ENCODE data around the gene PLD6. TPM values are rescaled to one million over a fixed set of nuclear protein-coding genes. Genes with fewer than 3 reads are reported as not detected.

PLD6 gene
- polyA plus RNA-seq, 4 donors, result 3.4 to 5.4 (median 4.6) TPM

DNA sequence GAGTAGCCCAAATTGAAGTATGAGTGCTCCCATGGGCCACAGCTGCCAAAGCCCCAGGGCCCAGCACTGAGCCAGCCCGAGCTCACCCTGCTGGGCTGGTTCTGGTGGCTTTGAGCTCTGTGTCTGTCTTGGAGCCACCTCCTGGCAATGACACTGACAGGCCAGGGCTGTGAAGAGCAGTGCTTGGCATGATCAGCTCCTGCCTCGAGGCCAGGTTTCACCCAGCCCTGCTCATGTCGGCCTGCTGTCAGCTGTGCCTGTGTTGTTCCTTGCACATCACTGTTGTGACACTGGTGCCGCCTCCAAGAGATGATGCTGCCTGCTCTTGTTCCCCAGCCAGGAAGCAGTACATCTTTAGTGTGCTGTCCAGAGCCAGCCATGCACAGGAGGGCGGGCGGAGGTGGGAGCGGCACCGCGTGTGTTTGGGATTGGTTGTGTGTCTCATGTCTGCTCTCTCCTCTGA, 26.0 kb downstream of the PLD6 start:
- DNase-seq (ENCODE audit: low read depth in 4 of 4, low spot score in 3 of 4), result no peak

DNA sequence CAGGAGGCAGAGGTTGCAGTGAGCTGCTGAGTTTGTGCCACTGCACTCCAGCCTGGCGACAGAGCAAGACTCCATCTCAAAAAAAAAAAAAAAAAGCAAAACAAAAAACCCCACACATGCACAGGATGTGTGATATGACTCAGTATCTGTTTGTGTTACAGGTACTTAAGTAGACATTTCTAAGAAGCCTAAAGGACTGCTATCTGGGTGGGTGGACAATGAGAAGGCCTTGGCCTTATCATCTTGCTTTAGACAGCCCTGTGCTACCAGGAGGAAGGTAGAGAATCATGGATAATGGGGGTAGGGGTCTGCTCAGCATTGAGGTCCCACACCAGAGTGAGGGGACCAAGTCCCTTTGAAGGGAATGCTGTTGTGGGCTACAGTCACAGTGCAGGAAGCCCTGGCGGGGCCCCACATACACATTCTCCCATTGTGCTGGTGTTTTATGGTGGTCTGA, 26.7 kb downstream of the PLD6 start:
- DNase-seq (ENCODE audit: low read depth in 4 of 4, low spot score in 3 of 4), result no peak

DNA sequence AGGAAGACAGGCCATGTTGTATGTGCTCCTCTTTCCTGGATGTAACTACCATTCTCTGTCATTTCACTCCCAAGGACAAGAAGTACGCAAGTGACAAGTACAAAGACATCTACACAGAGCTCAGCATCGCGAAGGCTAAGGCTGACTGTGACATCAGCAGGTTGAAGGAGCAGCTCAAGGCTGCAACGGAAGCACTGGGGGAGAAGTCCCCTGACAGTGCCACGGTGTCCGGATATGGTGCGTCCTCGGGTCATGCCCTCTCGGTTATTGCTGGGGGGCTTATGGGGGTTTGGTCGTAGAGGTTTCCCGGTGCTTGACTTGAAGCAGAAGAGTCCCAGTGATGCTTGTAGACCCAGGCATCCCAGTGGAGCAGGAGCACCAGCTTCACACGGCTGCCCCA, 29.0 kb downstream of the PLD6 start:
- no peak for DNase-seq (ENCODE audit: low read depth in 4 of 4, low spot score in 3 of 4)

DNA sequence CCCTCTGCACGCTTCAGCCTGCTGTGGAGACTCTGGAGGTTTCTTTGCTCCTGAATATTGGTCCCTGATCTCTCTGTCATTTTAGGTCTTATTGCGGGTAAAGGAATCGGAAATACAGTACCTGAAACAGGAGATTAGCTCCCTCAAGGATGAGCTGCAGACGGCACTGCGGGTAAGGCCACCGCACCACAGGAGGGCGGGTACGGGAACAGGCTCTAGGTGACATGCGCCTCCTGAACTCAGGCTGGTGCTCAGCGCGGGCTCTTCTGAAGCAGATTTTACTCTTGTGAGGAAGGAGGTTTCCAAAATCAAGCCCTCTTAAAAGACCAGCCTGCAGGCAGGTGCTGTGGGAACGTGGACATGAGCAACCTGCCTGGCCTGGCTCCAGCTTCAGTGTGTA, 29.8 kb downstream of the PLD6 start:
- no peak for DNase-seq (ENCODE audit: low read depth in 4 of 4, low spot score in 3 of 4)

DNA sequence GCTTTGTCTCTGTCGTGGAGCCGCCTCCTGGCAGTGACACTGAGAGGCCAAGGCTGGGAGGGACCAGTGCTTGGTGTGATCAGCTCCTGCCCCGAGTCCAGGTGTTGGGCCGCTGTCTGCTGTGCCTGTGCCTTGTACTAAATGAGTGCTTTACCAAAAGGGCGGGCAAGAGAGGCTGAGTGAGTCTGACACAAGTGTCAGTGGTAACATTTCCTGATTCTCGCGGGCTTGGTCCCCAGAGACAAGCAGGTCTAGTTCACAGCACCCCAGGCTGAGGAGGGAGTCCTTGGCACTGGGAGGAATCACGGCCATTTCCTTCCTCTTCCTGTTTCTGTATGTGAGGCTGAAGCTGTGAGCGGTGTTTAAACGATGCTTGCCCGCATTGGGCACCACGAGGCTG, 30.2 kb downstream of the PLD6 start:
- DNase-seq (ENCODE audit: low read depth in 4 of 4, low spot score in 3 of 4), result no peak

DNA sequence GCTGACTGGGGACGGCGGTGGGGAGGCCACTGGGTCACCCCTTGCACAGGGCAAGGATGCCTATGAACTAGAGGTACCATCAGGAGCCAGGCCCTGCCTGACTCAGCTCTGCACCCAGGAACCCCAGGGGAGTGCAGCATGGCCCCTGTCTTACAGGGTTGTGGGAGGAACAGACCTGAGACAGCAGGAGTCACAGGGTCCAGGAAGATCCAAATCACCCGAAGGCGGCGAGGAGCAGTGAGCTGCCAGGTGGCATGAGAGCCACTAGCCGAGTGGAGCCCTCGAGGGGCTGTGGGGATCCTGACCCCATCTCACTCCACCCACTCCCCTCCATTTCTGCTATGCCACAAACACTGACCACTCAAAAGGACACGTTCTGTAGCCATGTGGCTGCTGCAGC, 30.8 kb downstream of the PLD6 start:
- no peak for DNase-seq (ENCODE audit: low read depth in 4 of 4, low spot score in 3 of 4)

DNA sequence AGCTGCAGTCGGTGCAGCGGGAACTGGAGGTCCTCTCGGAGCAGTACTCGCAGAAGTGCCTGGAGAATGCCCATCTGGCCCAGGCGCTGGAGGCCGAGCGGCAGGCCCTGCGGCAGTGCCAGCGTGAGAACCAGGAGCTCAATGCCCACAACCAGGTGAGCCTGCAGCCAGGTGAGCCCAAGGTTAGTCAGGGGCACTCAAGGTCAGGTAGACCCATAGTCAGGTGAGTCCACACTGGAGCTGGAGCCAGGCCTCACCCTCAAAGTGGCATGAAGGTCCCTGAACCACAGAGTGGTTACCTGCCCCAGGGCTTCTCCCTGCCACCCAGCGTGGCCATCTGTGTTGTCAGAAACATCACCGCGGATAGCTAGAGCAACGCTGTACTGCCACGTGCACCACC, 32.2 kb downstream of the PLD6 start:
- DNase-seq (ENCODE audit: low read depth in 4 of 4, low spot score in 3 of 4), result no peak

DNA sequence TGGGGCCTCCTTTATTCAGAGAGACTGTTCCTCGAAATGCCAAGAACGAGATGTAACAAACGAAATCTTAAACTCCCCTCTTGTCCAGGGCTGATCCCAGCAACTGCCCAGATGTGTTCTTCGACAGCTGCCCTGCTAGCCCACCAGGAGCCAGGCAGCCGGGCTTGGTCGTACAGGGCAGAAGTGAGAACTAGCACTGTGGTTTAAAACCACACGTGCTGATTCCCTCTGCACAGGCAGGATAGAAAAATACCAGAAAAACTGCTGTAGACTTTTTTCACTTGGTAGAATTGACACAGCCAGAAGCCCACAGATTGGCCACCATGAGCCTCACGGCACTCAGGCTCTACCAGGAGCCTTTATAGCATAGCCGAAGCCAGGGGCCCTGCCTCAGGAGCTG, 33.1 kb downstream of the PLD6 start:
- DNase-seq (ENCODE audit: low read depth in 4 of 4, low spot score in 3 of 4), result no peak

DNA sequence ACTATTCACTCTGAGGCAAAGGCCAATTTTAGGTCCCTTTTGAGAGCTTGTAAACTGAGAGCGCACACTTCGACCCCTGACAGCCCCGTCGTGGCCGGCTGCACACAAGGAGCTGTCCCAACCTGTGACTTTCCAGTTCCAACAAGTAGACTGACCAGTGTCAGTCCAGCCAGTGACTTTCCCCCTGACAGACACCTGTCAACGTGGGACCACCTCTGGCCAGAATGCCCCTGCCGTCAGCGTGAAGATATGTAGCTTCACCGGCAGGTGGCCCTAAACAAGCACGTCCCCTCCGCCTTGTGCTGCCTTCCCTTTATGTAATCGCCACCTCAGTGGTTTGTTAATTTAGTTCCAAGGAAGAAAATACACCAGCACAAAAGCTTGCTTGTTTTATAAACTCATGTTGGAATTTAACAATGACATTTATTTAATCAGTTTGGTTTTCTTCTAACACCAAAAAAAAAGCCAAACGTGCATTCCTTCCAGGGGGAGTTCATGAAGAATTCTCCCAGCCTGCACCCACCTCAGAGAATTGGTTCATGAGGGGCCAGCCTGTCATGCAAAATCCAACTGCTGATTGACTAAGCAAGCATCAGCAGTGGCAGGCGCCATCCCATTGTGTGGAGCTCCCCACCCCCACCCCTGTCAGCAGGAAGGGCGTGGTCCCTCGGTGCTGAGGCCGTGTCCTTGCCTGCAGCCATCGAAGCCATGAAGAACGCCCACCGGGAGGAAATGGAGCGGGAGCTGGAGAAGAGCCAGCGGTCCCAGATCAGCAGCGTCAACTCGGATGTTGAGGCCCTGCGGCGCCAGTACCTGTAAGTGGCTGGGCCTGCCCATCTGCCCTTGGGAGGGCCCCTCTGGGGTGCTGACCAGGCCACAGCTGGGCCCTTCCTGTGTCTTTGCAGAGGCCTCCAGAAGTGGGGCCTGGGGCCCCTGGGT, 33.9 kb downstream of the PLD6 start:
- no peak for DNase-seq (ENCODE audit: low read depth in 4 of 4, low spot score in 3 of 4)

DNA sequence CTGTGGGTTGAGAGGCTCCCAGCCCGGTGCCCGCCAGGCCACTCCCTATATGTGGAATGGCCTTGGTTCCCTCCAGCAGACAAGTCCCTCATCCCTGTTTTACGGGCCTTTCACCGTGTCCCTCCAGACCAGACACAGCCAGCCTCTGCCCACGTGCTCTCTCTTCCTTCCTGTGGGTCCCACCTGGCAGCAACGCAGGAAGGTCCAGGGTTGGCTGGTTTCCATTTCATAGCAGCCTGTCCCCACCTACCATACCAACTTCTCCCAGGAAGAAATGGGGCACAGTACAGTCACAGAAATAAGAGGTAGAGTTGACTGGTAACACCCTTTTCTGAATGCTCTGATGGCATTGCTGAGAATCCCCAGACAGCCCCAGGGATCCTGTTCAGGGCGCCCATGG, 34.9 kb downstream of the PLD6 start:
- DNase-seq (ENCODE audit: low read depth in 4 of 4, low spot score in 3 of 4), result no peak

DNA sequence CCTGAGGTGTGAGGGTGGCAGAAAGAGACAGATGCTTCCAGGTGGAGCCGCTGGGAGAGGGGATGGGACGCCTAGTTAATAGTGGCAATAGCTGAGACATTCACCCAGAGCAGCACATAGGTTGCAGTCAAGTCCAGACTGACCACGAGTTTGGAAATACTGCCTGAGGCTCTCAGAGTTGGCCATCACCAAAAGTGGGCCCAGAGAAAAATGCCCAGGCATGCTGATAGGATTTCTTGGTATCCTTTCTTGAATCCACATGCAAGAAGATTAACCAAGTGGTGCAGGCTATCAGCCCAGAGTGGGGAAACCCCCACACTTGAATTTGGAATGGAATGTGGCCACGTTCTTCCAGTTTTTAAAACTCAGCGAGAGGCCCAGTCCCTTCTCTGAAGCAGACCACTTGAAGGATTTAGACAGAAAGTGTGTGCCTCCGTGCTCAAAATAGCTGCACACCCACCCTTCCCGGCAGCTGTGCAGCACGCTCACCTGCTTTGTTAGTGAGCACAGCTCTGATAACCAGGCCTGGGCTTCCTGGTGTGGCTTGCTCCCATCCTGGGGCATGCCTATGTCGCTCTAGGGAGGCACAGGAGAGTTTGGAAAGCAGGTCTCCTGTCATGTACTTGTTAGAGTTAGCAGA, 35.7 kb downstream of the PLD6 start:
- DNase-seq (ENCODE audit: low read depth in 4 of 4, low spot score in 3 of 4), result no peak

DNA sequence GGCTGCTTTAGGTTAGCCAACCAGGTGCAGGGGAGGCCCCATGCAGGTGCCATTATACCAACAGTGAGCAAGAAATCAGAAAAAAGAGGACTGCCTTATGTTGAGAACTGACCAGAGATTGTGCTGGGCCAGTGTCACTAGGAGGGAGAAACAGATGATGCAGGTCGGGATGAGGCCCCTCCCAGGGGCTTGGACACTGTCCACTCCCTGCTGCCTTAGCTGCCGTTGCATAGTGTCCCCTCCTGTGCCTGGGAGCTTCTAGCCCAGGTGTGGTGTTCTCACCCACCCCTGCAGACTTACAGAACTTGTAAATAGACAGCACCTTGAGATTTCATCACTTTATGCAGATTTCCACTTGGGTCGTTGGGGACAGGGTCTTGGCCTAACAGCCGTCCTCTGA, 36.7 kb downstream of the PLD6 start:
- DNase-seq (ENCODE audit: low read depth in 4 of 4, low spot score in 3 of 4), result no peak

DNA sequence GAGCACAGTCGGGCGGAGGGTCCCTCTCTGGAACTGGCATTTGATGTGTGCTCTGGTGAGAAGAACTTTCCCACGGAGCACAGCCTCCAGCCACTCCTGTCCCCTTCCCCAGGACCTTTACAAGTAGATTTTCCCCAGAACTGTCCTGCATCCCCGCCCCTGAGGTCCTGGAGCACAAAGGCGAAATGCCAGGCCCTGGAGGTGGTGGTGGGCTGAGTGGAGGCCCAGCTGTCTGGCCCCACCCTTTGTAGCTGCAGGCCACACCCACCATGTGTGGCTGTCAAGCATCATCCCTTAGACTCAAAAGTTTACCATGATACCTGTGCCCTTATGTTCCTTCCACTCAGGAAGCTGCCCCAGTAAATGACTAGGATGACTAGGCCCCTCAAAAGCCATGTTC, 37.7 kb downstream of the PLD6 start:
- no peak for DNase-seq (ENCODE audit: low read depth in 4 of 4, low spot score in 3 of 4)

DNA sequence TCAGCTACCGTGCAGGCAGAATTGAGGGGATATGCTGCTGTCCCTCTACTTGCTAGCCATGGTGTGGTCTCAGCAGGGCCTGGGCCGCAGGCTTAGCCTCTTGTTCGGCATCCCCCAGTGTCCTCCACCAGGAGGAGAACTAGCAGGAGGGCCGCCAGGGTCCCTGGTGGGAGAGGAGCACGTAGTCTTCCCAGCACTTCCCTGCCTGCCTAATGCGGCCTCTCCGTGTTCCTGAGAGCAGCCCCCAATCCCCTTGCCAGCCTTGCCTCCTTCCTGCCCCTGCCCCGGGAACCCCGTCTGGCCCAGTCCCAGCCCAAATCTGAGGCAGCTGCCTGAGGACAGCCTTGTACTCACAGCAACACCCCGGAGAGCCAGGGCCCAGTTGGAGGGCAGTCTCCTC, 38.1 kb downstream of the PLD6 start:
- DNase-seq (ENCODE audit: low read depth in 4 of 4, low spot score in 3 of 4), result no peak

DNA sequence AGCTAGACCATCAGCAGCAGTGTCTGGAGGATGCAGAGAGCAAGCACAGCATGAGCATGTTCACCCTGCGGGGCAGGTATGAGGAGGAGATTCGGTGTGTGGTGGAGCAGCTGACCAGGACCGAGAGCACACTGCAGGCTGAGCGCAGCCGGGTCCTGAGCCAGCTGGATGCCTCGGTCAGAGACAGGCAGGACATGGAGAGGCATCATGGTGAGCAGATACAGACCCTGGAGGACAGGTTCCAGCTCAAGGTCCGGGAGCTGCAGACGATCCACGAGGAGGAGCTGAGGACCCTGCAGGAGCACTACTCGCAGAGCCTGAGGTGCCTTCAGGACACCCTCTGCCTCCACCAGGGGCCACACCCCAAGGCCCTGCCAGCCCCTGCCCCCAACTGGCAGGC, 38.8 kb downstream of the PLD6 start:
- DNase-seq (ENCODE audit: low read depth in 4 of 4, low spot score in 3 of 4), result no peak

DNA sequence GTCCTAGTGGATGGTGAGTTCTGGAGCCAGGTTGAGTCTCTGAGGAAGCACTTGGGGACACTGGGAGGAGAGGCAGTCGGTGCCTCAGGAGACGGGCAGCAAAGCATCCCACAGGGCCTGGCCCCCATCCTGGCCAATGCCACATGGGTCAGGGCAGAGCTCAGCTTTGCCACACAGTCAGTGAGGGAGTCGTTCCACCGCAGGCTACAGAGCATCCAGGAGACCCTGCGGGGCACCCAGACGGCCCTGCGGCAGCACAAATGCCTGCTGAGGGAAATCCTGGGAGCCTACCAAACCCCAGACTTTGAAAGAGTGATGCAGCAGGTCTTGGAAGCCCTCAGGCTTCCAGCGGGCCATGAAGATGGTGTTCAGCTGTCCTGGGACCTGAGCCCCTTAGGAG, 39.7 kb downstream of the PLD6 start:
- no peak for DNase-seq (ENCODE audit: low read depth in 4 of 4, low spot score in 3 of 4)

DNA sequence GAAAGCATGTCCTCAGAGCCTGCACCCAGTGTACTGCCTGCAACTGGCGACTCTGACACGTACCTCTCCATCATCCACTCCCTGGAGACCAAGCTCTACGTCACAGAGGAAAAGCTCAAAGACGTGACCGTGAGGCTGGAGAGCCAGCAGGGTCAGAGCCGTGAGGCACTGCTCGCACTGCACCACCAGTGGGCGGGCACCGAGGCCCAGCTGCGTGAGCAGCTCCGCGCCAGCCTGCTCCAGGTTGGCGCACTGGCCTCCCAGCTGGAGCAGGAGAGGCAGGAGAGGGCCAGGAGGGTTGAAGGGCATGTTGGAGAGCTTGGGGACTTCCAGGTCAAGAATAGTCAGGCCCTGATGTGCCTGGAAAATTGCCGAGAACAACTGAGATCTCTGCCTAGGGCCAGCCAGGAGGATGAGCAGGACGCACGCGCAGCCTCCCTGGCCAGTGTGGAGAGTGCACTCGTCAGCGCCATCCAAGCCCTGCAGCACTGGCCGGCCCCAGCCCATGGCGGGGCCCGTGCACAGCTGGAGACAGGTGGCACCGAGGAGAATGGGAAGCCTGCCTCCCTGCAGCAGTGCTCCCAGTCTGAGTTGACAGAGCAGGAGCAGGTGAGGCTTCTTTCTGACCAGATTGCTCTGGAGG, 40.3 kb downstream of the PLD6 start:
- no peak for DNase-seq (ENCODE audit: low read depth in 4 of 4, low spot score in 3 of 4)

DNA sequence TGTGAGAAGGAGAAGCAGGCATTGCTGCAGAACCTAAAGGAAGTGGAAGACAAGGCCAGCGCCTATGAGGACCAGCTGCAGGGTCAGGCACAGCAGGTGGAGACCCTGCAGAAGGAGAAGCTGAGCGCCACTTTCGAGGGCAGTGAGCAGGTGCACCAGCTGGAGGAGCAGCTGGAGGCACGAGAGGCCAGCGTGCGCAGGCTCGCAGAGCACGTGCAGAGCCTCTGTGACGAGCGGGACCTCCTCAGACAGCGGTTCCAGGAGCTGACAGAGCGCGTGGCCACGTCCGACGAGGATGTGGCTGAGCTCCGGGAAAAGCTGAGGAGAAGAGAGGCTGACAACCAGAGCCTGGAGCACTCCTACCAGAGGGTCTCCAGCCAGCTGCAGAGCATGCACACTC, 41.5 kb downstream of the PLD6 start:
- no peak for DNase-seq (ENCODE audit: low read depth in 4 of 4, low spot score in 3 of 4)

DNA sequence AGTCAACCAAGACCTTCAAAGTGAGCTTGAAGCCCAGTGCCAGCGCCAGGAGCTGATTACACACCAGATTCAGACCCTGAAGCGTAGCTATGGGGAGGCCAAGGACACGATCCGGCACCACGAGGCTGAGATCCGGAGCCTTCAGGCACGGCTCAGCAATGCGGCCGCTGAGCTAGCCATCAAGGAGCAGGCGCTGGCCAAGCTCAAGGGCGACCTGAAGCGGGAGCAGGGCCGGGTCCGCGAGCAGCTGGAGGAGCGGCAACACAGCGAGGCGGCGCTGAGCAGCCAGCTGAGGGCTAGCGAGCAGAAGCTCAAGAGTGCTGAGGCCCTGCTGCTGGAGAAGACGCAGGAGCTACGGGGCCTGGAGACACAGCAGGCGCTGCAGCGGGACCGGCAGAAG, 42.0 kb downstream of the PLD6 start:
- no peak for DNase-seq (ENCODE audit: low read depth in 4 of 4, low spot score in 3 of 4)

DNA sequence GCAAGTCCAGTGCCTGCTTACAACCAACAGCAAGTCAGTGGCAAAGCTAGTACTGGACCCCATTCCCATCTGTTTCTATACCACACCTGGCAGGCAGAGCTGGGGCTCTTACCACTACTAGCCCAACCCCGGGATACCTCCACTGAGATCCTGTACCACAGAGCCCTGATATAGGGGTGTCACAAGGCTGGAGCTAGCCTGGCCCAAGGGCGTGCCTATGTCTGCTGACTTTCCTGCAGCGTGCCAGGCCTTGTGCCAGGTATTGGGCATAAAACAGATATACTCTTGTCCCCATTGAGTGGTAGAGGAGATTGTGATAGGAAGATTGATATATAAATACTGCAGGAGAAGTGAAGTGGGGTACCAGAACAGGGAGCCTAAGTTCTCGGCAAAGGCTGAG, 44.4 kb downstream of the PLD6 start:
- no peak for DNase-seq (ENCODE audit: low read depth in 4 of 4, low spot score in 3 of 4)

DNA sequence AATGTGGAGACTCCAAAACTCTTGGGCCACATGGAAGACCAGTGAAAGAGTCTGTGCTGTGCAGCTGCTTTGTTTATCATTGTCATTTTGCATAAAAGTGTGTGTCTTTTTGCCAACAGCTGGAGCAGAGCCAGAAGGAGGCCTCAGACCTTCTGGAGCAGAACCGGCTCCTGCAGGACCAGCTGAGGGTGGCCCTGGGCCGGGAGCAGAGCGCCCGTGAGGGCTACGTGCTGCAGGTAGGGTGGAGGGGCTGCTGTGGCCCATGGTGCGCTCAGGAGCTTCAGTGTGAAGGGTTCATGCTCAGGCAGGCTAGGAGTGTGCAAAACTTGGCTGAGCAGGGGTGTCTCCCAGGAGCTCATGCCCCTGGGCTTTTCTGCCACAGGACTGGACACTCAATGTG, 45.0 kb downstream of the PLD6 start:
- no peak for DNase-seq (ENCODE audit: low read depth in 4 of 4, low spot score in 3 of 4)

DNA sequence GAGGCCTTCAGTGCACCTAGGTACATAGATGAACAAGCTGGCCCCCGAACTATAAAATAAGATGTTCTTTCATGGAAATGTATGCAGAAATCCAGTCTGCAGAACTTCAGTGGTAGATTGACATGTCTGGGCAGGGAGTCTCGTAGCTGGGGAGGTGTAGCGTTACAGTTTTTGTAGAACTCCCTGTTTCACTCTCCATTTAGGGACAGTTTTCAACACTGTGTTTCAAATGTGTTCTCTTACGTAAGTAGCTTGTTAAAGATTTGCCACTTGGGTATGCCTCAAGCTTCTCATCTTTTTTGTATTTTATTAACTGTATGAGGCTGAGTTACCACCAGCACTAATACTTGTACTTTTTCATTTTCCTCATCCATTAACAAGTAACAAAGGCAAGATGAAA, 46.6 kb downstream of the PLD6 start:
- DNase-seq (ENCODE audit: low read depth in 4 of 4, low spot score in 3 of 4), result no peak

All from left renal pelvis (tissue), 4 donors.